Measurements from ENCODE around the gene EPN1.

EPN1 gene

DNA sequence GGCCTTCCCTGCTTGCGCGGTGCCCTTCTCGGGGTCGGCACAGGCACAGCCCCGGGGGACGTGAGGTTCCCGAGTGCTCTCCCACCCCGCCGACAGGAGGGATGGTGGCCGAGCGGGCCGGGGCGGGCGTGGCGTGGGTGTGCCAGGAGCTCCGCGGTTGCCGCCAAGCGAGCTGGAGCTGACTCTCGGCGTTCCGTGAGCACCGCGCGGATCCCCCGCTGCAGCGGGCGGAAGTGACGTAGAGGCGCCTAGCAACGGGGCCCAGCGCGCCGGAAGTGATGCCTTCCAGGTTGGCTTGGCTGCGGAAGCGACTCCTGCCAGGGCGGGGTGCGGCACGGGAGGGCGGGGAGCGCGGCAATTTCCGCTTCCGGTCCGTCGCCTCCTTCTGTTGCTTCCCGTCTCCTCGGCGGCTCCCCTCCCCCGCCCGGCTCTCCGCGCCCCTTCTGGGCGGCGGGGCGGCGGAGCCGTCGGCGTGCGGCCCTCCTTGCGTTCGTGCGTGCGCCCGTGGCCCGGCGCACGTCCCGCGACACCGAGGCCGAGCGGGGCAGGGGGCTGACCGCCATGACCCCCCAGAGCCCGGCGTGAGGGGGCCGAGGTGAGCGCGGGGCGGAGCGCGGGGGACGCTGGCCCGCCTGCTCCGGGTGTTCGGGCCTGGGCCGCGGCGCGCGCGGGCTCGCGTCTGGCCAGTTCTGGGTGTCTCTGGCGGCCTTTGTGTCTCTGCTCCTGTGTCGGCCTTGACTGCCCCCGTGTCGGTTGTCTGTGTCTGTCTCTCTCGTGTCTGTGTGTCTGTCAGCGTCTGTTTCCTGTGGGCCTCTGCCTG, at the start of gene EPN1:
TSS of gene EPN1 (plus strand) at position 386 of the 820 bp plus-strand sequence. CDS start 3,402 bp downstream, outside the sequence.
- DNase-seq, result peak; percentile 99

GRCh38 chr19:55626350-55626749, 48.7 kb upstream of the EPN1 start:
- DNase-seq, result no peak

- peak; percentile 96 for DNase-seq
Observed at GRCh38 chr19:55632463-55632834, 42.6 kb upstream of the EPN1 start.

DNA sequence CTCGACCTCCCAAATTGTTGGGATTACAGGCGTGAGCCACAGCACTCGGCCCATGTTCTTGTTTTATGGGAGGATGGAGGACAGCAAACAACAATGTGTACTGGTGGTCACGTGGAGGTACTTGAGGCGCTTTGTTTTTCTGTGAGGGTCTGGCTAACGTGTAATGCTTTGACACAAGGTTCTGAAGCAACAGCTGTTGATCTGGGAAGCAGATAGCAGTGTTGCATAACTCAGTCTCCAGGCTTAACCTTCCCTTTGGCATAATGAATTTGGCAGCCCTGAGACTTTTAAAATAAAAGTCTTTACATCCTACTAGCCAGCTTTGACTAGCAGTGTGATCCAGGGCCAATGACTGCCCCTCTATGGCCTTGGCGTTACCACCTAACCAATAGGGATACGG, 41.2 kb upstream of the EPN1 start:
- DNase-seq, result no peak

GRCh38 chr19:55635334-55635717, 39.7 kb upstream of the EPN1 start:
- DNase-seq, result no peak

DNA sequence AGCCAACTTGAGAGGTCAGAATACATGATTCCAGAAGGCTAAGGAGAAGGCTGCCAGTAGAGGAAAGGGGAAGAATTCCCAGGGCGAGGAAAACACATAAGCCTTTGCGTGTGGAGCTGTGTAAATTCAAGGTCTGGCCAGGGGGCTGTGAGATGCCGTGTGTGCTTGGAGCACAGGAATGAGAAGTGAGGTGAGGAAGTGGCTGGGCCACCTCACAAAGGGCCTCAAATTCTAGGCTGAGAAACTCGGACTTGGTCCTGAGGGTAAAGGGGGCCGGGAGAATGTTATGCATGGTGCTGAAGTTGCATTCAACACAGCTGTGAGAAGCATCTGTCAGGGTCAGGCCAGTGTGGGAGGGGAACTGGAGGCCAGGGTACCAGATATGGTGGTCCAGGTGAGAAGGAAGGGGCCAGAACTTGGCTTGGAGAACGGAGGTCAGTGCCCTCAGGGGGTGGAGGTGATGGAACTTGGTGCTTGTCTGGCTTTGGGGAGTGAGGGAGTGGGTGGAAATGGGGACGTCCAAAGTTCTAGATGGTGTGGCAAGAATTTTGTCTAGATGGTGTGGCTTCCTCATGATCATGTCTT, 39.1 kb upstream of the EPN1 start:
- no peak for DNase-seq

- no peak for DNase-seq
Observed at GRCh38 chr19:55636723-55637122, 38.3 kb upstream of the EPN1 start.

DNA sequence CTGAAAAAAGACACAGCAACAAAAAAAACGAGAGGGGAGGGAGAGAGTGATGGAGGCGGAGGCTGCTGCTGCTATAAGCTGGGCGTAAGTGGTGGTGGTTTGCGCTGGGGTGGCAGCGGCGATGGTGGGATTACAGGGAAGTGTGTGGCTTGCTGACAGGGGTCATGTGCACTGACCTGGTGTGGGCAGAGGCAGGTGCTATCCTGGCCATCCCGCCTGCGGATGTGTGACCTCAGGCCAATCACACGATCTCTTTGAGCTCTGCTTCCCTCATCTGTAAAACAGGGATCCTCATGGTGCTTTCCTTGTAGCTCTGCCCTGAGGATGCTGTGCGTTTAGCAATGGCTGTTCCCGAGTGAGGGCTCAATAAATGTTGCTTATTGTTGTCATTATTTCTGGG, 37.5 kb upstream of the EPN1 start:
- no peak for DNase-seq

GRCh38 chr19:55638864-55639359, 36.1 kb upstream of the EPN1 start:
- DNase-seq, result peak; percentile 72

GRCh38 chr19:55640043-55640576, 34.9 kb upstream of the EPN1 start:
- DNase-seq, result peak; percentile 85

- DNase-seq, result peak; percentile 87
Observed at GRCh38 chr19:55640577-55641425, 34.2 kb upstream of the EPN1 start, which contains the start of gene ZNF580. Gene ZNF580, plus strand, starts transcription at chr19:55641002. Its CDS starts 1,507 bp downstream, at chr19:55642509.

DNA sequence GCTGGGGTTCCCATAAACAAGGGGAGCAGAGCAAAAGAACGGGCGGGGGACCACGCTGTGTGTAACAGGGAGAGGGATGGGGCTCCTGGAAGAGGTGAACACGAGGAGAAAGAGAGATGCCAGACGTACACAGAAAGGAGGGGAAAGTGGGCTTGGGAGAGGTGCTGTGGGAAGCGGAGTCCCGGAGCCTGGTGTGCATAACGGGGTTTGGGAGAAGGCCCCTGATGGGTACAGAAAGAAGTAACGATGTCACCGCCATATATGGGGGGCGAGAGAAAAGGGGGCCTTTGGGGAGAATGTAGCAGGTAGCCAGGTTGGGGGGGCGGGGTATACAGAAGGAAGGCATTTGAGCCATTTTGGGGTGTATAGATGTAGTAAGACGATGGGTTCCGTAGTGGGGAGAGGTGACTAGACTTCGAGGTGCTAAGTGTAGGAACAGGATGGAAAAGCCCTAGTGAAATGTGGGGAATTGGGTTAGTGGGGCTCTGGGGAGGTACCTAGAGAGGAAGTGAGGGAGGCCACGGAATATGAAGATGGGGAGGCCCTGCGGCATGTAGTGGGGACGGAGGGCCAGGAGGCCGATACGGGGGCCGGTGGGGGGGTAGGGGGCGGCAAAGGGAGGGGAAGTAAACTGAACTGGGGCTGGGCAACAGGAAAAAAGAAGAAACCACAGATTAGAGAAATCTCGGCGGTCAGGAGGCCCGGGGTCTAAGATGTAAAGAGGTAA, 33.4 kb upstream of the EPN1 start:
- peak; percentile 74 for DNase-seq

DNA sequence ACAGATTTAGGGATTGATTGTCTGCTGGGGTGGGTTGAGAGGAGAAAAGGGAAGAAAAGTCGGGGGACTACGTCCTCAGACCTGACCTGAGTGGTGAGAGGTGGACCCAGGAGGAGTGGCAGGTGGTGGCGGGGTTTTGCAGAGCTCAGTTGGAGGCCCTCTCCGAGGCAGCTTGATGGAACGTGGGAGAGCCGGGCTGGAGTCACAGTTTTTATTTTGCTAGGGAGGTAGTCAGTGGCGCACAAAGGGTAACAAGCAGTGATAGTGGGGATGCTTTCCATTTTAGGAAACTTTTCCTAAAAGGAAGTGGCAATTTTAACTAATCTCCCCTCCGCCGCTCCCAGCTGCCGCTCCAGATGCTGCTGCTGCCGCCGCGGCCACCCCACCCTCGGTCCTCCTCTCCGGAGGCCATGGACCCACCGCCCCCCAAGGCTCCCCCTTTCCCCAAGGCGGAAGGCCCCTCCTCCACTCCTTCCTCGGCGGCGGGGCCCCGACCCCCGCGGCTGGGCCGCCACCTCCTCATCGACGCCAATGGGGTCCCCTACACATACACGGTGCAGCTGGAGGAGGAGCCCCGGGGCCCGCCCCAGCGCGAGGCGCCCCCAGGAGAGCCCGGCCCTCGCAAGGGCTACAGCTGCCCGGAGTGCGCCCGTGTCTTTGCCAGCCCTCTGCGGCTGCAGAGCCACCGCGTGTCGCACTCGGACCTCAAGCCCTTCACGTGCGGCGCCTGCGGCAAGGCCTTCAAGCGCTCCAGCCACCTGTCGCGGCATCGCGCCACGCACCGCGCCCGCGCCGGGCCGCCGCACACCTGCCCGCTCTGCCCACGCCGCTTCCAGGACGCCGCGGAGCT, 32.6 kb upstream of the EPN1 start:
- DNase-seq, result peak; percentile 68

- DNase-seq, result peak; percentile 84
Observed at GRCh38 chr19:55643003-55643886, 31.8 kb upstream of the EPN1 start, which contains the start of gene ZNF581. Gene ZNF581, plus strand, starts transcription at chr19:55643649. Its CDS starts 923 bp downstream, at chr19:55644572.

- no peak for DNase-seq
Observed at GRCh38 chr19:55643887-55644176, 31.2 kb upstream of the EPN1 start.

GRCh38 chr19:55644191-55644833, 30.7 kb upstream of the EPN1 start:
- no peak for DNase-seq

DNA sequence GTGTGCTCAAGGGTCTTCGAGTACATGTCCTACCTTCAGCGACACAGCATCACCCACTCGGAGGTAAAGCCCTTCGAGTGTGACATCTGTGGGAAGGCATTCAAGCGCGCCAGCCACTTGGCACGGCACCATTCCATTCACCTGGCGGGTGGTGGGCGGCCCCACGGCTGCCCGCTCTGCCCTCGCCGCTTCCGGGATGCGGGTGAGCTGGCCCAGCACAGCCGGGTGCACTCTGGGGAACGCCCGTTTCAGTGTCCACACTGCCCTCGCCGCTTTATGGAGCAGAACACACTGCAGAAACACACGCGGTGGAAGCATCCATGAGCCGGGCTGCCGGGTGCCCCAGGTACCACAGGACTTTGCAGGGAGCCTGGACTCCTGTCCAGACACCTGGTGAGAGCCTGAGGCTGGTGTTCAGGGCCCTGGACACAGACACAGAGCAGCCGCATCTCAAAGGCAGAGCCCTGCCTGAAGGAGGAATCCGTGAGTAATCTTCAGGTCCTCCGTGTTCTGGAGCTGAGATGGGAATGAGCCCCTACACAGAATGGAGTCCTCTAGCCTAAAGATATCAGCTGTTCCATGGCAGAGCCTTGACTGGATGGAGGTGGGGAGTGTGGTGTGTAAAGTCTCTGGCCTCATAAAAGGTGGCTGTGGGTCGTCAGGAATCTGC, 30.0 kb upstream of the EPN1 start:
- DNase-seq, result no peak

GRCh38 chr19:55645512-55645881, 29.5 kb upstream of the EPN1 start:
- no peak for DNase-seq
